Measurements from ENCODE around the gene SLC25A13. TPM values are rescaled to one million over a fixed set of nuclear protein-coding genes. Genes with fewer than 3 reads are reported as not detected.

Gene SLC25A13
- total RNA-seq, 1 experiment from 2014 or later = 77.1 TPM

- DNase-seq = no peak
- Histone ChIP-seq H3K4me1 (peaks cover 21% of the 10 kb centered on the region), H3K36me3 (peaks cover 4% of the 10 kb centered on the region; the same call in 1 of the 2 replicates), H3K27ac (peak overlapping the region; percentile 96), H3K4me3 (no peak overlapping the region), H3K27me3 (no peaks in the 10 kb centered on the region), H3K9me3 (replicated peaks) (no peaks in the 10 kb centered on the region)
These were observed 117.3 kb downstream of the SLC25A13 start for GRCh38 chr7:96204601-96205000.

- H3K27ac ChIP-seq = peak overlapping the region; percentile 96
- H3K9me3 ChIP-seq (replicated peaks) = no peaks in the 10 kb centered on the region
- DNase-seq = peak; percentile 84 to 96
- H3K36me3 ChIP-seq = peaks cover 4% of the 10 kb centered on the region; the same call in 1 of the 2 replicates
- no peaks in the 10 kb centered on the region for H3K27me3 ChIP-seq
- H3K4me3 ChIP-seq = no peak overlapping the region
- H3K4me1 ChIP-seq = peaks cover 21% of the 10 kb centered on the region
These were observed 118.1 kb downstream of the SLC25A13 start for GRCh38 chr7:96203786-96204185.

GRCh38 chr7:96202102-96202501 is 119.8 kb downstream of the SLC25A13 start:
- Histone ChIP-seq H3K4me1 (peaks cover 21% of the 10 kb centered on the region), H3K27ac (peak overlapping the region; percentile 96; the same call in 1 of the 2 replicates), H3K9me3 (replicated peaks) (no peaks in the 10 kb centered on the region), H3K36me3 (0 out of 2 replicates have a peak, but pooled peaks cover 2% of the 10 kb centered on the region), H3K27me3 (no peaks in the 10 kb centered on the region), H3K4me3 (no peak overlapping the region)
- no peak for DNase-seq

GRCh38 chr7:96200740-96201139 is 121.2 kb downstream of the SLC25A13 start:
- Histone ChIP-seq H3K4me3 (no peak overlapping the region), H3K27me3 (no peaks in the 10 kb centered on the region), H3K27ac (no peak overlapping the region), H3K36me3 (0 out of 2 replicates have a peak, but pooled peaks cover 2% of the 10 kb centered on the region), H3K4me1 (peaks cover 21% of the 10 kb centered on the region), H3K9me3 (replicated peaks) (no peaks in the 10 kb centered on the region)
- no peak for DNase-seq

- H3K27ac ChIP-seq = no peak overlapping the region
- no peak for DNase-seq
These were observed 122.5 kb downstream of the SLC25A13 start for GRCh38 chr7:96199421-96199820.

GRCh38 chr7:96198047-96198636 is 123.8 kb downstream of the SLC25A13 start:
- no peaks in the 10 kb centered on the region for H3K9me3 ChIP-seq (replicated peaks)
- H3K4me3 ChIP-seq = no peak overlapping the region
- no peaks in the 10 kb centered on the region for H3K36me3 ChIP-seq
- peaks cover 6% of the 10 kb centered on the region for H3K4me1 ChIP-seq
- H3K27me3 ChIP-seq = no peaks in the 10 kb centered on the region
- no peak for DNase-seq
- H3K27ac ChIP-seq = no peak overlapping the region

More at GRCh38 chr7:96199421-96199820, 122.5 kb downstream of the SLC25A13 start:
- Histone ChIP-seq H3K9me3 (replicated peaks) (no peaks in the 10 kb centered on the region), H3K36me3 (no peaks in the 10 kb centered on the region), H3K4me3 (no peak overlapping the region), H3K27me3 (no peaks in the 10 kb centered on the region), H3K4me1 (peaks cover 19% of the 10 kb centered on the region)

GRCh38 chr7:96196676-96197075 is 125.2 kb downstream of the SLC25A13 start:
- Histone ChIP-seq H3K4me1 (no peaks in the 10 kb centered on the region), H3K36me3 (peaks cover 4% of the 10 kb centered on the region), H3K4me3 (no peak overlapping the region), H3K27me3 (no peaks in the 10 kb centered on the region), H3K27ac (no peak overlapping the region), H3K9me3 (replicated peaks) (no peaks in the 10 kb centered on the region)
- DNase-seq = no peak

GRCh38 chr7:96189129-96189820 is 132.6 kb downstream of the SLC25A13 start:
- 0 out of 2 replicates have a peak, but pooled peaks cover 3% of the 10 kb centered on the region for H3K4me1 ChIP-seq
- H3K27ac ChIP-seq = no peak overlapping the region

GRCh38 chr7:96188591-96188991 is 133.3 kb downstream of the SLC25A13 start:
- no peak overlapping the region for H3K27ac ChIP-seq
- 0 out of 2 replicates have a peak, but pooled peaks cover 4% of the 10 kb centered on the region for H3K9me3 ChIP-seq (replicated peaks)
- no peak overlapping the region for H3K4me3 ChIP-seq
- H3K36me3 ChIP-seq = peaks cover 32% of the 10 kb centered on the region
- no peak for DNase-seq
- H3K27me3 ChIP-seq = no peaks in the 10 kb centered on the region
- H3K4me1 ChIP-seq = 0 out of 2 replicates have a peak, but pooled peaks cover 3% of the 10 kb centered on the region

More at GRCh38 chr7:96189129-96189820, 132.6 kb downstream of the SLC25A13 start:
- Histone ChIP-seq H3K27me3 (no peaks in the 10 kb centered on the region), H3K4me3 (no peak overlapping the region), H3K36me3 (peaks cover 25% of the 10 kb centered on the region), H3K9me3 (replicated peaks) (0 out of 2 replicates have a peak, but pooled peaks cover 3% of the 10 kb centered on the region)
- no peak for DNase-seq

GRCh38 chr7:96188174-96188581 is 133.7 kb downstream of the SLC25A13 start:
- H3K27me3 ChIP-seq = no peaks in the 10 kb centered on the region

GRCh38 chr7:96187735-96188134 is 134.2 kb downstream of the SLC25A13 start:
- Histone ChIP-seq H3K27me3 (no peaks in the 10 kb centered on the region), H3K9me3 (replicated peaks) (0 out of 2 replicates have a peak, but pooled peaks cover 4% of the 10 kb centered on the region), H3K27ac (no peak overlapping the region), H3K4me3 (no peak overlapping the region), H3K4me1 (0 out of 2 replicates have a peak, but pooled peaks cover 3% of the 10 kb centered on the region), H3K36me3 (peaks cover 38% of the 10 kb centered on the region)
- DNase-seq = no peak

More at GRCh38 chr7:96188174-96188581, 133.7 kb downstream of the SLC25A13 start:
- DNase-seq = no peak
- 0 out of 2 replicates have a peak, but pooled peaks cover 4% of the 10 kb centered on the region for H3K9me3 ChIP-seq (replicated peaks)
- H3K36me3 ChIP-seq = peaks cover 36% of the 10 kb centered on the region
- no peak overlapping the region for H3K4me3 ChIP-seq
- H3K4me1 ChIP-seq = 0 out of 2 replicates have a peak, but pooled peaks cover 3% of the 10 kb centered on the region
- H3K27ac ChIP-seq = no peak overlapping the region

- H3K4me1 ChIP-seq = 0 out of 2 replicates have a peak, but pooled peaks cover 3% of the 10 kb centered on the region
- DNase-seq = no peak
- no peak overlapping the region for H3K27ac ChIP-seq
- H3K27me3 ChIP-seq = no peaks in the 10 kb centered on the region
- H3K36me3 ChIP-seq = peaks cover 26% of the 10 kb centered on the region
- H3K4me3 ChIP-seq = no peak overlapping the region
- H3K9me3 ChIP-seq (replicated peaks) = 0 out of 2 replicates have a peak, but pooled peaks cover 2% of the 10 kb centered on the region
These were observed 137.1 kb downstream of the SLC25A13 start for GRCh38 chr7:96184783-96185182.

GRCh38 chr7:96183163-96183670 is 138.7 kb downstream of the SLC25A13 start:
- 0 out of 2 replicates have a peak, but pooled peaks cover 2% of the 10 kb centered on the region for H3K9me3 ChIP-seq (replicated peaks)
- H3K27me3 ChIP-seq = no peaks in the 10 kb centered on the region
- peaks cover 23% of the 10 kb centered on the region for H3K36me3 ChIP-seq
- H3K4me3 ChIP-seq = no peak overlapping the region
- no peak for DNase-seq
- no peak overlapping the region for H3K27ac ChIP-seq
- peaks cover 9% of the 10 kb centered on the region; the same call in 1 of the 2 replicates for H3K4me1 ChIP-seq

- no peak overlapping the region for H3K27ac ChIP-seq
- peaks cover 23% of the 10 kb centered on the region for H3K36me3 ChIP-seq
- H3K9me3 ChIP-seq (replicated peaks) = 0 out of 2 replicates have a peak, but pooled peaks cover 2% of the 10 kb centered on the region
- H3K4me1 ChIP-seq = peaks cover 9% of the 10 kb centered on the region; the same call in 1 of the 2 replicates
- H3K4me3 ChIP-seq = no peak overlapping the region
- H3K27me3 ChIP-seq = no peaks in the 10 kb centered on the region
- DNase-seq = no peak
These were observed 139.3 kb downstream of the SLC25A13 start for GRCh38 chr7:96182424-96183158.

Data from SJCRH30 (cell line).